Transverse colon (tissue), 4 donors: ENCODE data around the gene INSC.

Experiments
- POLR2A ChIP-seq: fragments of 450-650 bp; IDR thresholded peaks from one replicate; pipeline ENCODE4 v1.6.1; 2016; ENCODE audit warnings: antibody characterized with exemption, mild to moderate bottlenecking, moderate library complexity
- POLR2AphosphoS5 ChIP-seq, 3 donors: sonication (generic); formaldehyde crosslinking; IDR thresholded peaks; one replicate each; pipeline ENCODE4 v1.6.1; 2016; ENCODE audit warnings: antibody characterized with exemption in 3 of 3
- TF ChIP-seq, protein P1 (sequence below), 5 experiments: fragments of 200-600 bp in 3 of 5; fragments of 450-650 bp in 2 of 5; sonication (generic) in 3 of 5; IDR thresholded peaks; 1 replicate in 2 of 5; 2 replicates in 3 of 5; pipeline ENCODE4 v1.5.1; 2016 to 2017; ENCODE audit warnings: antibody characterized with exemption in 5 of 5, inconsistent platforms in 3 of 5, mild to moderate bottlenecking in 2 of 5, moderate library complexity in 1 of 5

DNA sequence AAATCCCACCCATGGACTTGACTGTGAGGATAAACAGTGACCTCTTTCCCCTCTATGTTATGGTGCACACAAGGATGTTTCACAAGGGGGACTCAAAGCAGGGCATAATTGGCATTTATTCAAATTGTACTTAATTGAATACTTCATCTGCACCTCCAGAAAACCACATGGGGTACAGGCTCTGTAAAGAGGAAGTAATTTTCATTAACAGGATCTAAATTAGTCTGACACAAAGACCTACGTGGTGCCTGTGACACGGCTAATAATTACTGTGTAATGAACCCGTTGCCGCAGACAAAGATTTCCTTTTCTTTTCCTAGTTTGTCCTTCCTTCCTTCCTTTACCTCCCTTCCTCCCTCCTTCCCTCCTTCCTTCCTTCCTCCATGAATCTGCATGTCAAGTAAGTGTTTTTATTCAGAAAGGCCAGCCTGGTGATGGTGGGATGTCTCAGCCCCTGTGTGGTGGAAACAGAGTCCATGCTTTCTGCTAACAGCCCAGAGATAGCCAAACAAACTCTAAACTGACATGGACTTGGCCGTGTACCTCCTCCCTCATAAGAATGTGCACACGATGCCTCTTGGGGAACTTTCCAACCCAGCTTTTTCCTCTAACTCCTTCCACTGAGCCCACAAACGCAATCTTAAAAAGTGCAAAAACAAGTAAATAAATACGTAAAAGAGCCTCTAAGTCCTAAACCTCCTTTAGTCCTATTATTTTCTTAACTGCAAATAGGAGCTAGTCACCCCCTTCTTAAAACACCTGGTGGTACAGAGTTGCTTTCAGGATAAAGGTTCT, 118.8 kb downstream of the INSC start:
- TF ChIP-seq, protein P1, sequence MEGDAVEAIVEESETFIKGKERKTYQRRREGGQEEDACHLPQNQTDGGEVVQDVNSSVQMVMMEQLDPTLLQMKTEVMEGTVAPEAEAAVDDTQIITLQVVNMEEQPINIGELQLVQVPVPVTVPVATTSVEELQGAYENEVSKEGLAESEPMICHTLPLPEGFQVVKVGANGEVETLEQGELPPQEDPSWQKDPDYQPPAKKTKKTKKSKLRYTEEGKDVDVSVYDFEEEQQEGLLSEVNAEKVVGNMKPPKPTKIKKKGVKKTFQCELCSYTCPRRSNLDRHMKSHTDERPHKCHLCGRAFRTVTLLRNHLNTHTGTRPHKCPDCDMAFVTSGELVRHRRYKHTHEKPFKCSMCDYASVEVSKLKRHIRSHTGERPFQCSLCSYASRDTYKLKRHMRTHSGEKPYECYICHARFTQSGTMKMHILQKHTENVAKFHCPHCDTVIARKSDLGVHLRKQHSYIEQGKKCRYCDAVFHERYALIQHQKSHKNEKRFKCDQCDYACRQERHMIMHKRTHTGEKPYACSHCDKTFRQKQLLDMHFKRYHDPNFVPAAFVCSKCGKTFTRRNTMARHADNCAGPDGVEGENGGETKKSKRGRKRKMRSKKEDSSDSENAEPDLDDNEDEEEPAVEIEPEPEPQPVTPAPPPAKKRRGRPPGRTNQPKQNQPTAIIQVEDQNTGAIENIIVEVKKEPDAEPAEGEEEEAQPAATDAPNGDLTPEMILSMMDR (IDR thresholded peaks at IDR 0.05), result no peak
- TF ChIP-seq POLR2A (no peak), POLR2AphosphoS5 (IDR thresholded peaks at IDR 0.05) (no peak)
